Heart right ventricle (tissue), 16 donors: ENCODE data around the gene RBM20. TPM values are rescaled to one million over a fixed set of nuclear protein-coding genes. Genes with fewer than 3 reads are reported as not detected.
A peak's percentile ranks its signal among the peaks of the same experiment; 100 is the strongest.
"Not testable (repeated sequence)": the region's sequence is repeated elsewhere in the genome, so short reads cannot be mapped to it uniquely, and the experiment has no call there.

Experiments used
- ATAC-seq, 8 donors: fragments of 200-7000 bp; cut with Tn5 transposase; one replicate each; pipeline ENCODE4 v1.9.1; 2020; ENCODE audit warnings: mild to moderate bottlenecking in 8 of 8, moderate library complexity in 8 of 8, moderate number of reproducible peaks in 1 of 8
- DNase-seq, 2 donors: peaks; one replicate each; pipeline ENCODE4 v3.0.0-alpha.2; 2020
- H3K27ac ChIP-seq, 10 donors: fragments of 200-600 bp; sonication (generic) in 2 of 10; one replicate each; pipeline versions ENCODE4 v1.5.0 to v1.8.0; 2020 to 2022; ENCODE audit warnings: mild to moderate bottlenecking in 3 of 10
- H3K27me3 ChIP-seq, 7 donors: fragments of 200-600 bp; one replicate each; pipeline ENCODE4 v1.8.0; 2021 to 2022; ENCODE audit warnings: mild to moderate bottlenecking in 2 of 7
- H3K36me3 ChIP-seq, 9 donors: fragments of 200-600 bp; sonication (generic) in 1 of 9; one replicate each; pipeline versions ENCODE4 v1.5.0 to v1.8.0; 2020 to 2022; ENCODE audit warnings: mild to moderate bottlenecking in 2 of 9
- H3K4me1 ChIP-seq, 9 donors: fragments of 200-600 bp; sonication (generic) in 1 of 9; one replicate each; pipeline versions ENCODE4 v1.5.0 to v1.8.0; 2020 to 2022; ENCODE audit warnings: mild to moderate bottlenecking in 4 of 9
- H3K4me3 ChIP-seq, 10 donors: fragments of 200-600 bp; sonication (generic) in 2 of 10; one replicate each; pipeline versions ENCODE4 v1.5.0 to v1.8.0; 2020 to 2022; ENCODE audit warnings: mild to moderate bottlenecking in 7 of 10, moderate library complexity in 2 of 10
- H3K9me3 ChIP-seq, 11 donors: fragments of 200-600 bp in 10 of 11; sonication (generic) in 2 of 11; one replicate each; pipeline versions ENCODE4 v1.5.0 to v1.8.0; 2013 to 2022; ENCODE audit warnings: mild to moderate bottlenecking in 2 of 11, control low read depth in 1 of 11, moderate library complexity in 1 of 11
- WGBS, 2 donors: extraction: QIAGEN DNeasy Blood & Tissue Kit; methylation state at CpG; one replicate each; pipeline ENCODE4 v1.1.7; 2013; ENCODE audit warnings: inconsistent platforms in 1 of 2; 5-methylcytosine and 5-hydroxymethylcytosine counted together
- intact Hi-C, 10 donors: fragments of 100-400 bp; cut with DNase I; formaldehyde crosslinking; loops; one replicate each; pipeline versions ENCODE4 v1.11.1 to v1.14.2; 2022
- polyA plus RNA-seq, 2 donors: library from polyadenylated mRNA; stranded (reverse); fragments of 200-250 nt; gene quantifications; one replicate each; pipeline ENCODE4 v1.2.3, GENCODE V29; 2013
- total RNA-seq, 10 donors: library from RNA; stranded (reverse); fragmentation: NEBNext Ultra II Directional in 3 of 10; extraction: Animal tissue kit (Norgen Biotek cat#: 25700) in 3 of 10; gene quantifications; one replicate each; pipeline versions ENCODE4 v1.2.1 to v1.2.4, GENCODE V29; 2021 to 2023
- TF ChIP-seq, protein P1 (sequence below), 9 donors: fragments of 200-600 bp; sonication (generic) in 2 of 9; IDR thresholded peaks; one replicate each; pipeline versions ENCODE4 v1.5.0 to v1.8.0; 2021 to 2022; ENCODE audit warnings: antibody characterized with exemption in 9 of 9, mild to moderate bottlenecking in 5 of 9, moderate library complexity in 1 of 9
- donor health status: Arrhythmogenic right ventricular cardiomyopathy.
- donor health status: ischemic (EF 13 %, LVEDD 7.1; RV severe dilation, severe dysfunction).
- donor health status: healthy with polysubstance abuse.
- donor health status: DM: no; HTN: yes; CAD: no.
- donor health status: DM: no; HTN: no; CAD: no.
- donor health status: ischemic (EF 25% LVEDD 6.9; RV normal size, moderate dysfunction).
- donor health status: ischemic (EF 25% LVEDD 5.7; RV mildly dilated, moderate dysfunction).
- donor health status: healthy.
- donor health status: DM: yes; HTN: yes; CAD: no.
- donor health status: Ischemic cardiomyopathy.
- donor health status: ischemic (EF 35%, LVEDD 5.7; RV mildly dilated, moderate dysfunction).
- donor health status: nonischemic (EF 11% LVEDD 7.7; RV severe dilation, severe dysfunction).
- donor health status: DM: yes; HTN: yes; CAD: no.
- donor health status: PGD.
- donor health status: ischemic (EF 29% LVEDD 5.4; RV normal size, mild dysfunction).
- donor health status: nonischemic (EF 23%, LVEDD 6.1; RV moderate dilation, normal function).

The RBM20 gene
- total and polyA plus RNA-seq, 12 donors: 10.1 to 186 (median 134) TPM

DNA sequence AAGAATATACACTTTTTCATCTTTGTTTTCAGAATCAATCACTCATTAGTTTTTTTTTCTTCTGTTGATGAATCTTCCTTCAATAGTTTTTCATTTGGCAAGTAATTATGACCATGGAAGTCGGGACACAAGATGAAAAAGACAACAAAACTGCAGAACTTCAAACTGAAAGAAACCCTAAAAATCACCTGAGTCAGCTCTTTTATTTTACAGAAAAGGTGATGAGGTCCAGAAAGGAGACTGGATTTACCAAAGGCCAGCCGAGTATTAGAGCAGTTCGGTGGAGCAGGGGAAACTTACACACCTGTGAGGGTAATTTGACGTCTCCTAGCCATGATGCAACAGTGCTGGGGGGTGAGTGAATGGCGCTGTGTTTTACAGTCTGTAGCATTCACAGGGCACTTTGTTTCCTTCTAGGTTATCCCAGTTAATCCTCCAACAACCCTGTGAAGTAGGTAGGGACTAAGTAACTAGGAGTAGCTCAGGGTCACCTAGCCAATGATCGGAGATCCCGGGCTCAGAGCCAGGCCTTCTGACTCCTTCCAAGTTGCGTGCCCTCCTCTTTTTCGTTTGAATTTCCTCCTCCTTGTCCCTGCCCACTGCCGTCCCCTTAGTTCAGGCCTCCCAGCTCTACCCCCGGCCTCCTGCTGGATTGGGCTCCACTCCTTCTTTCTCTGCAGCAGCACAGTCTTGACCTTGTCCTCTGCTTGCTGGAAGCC, 14.0 kb downstream of the RBM20 start:
- peak in 5 of 8 donors; percentile 11 to 78 (median 24) for ATAC-seq
- TF ChIP-seq, protein P1, sequence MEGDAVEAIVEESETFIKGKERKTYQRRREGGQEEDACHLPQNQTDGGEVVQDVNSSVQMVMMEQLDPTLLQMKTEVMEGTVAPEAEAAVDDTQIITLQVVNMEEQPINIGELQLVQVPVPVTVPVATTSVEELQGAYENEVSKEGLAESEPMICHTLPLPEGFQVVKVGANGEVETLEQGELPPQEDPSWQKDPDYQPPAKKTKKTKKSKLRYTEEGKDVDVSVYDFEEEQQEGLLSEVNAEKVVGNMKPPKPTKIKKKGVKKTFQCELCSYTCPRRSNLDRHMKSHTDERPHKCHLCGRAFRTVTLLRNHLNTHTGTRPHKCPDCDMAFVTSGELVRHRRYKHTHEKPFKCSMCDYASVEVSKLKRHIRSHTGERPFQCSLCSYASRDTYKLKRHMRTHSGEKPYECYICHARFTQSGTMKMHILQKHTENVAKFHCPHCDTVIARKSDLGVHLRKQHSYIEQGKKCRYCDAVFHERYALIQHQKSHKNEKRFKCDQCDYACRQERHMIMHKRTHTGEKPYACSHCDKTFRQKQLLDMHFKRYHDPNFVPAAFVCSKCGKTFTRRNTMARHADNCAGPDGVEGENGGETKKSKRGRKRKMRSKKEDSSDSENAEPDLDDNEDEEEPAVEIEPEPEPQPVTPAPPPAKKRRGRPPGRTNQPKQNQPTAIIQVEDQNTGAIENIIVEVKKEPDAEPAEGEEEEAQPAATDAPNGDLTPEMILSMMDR (IDR thresholded peaks at IDR 0.05): no peak
- peaks cover 0 to 82% (median 37%) of the 10 kb centered on the region in 9 donors for H3K4me1 ChIP-seq
- no peaks in the 10 kb centered on the region for H3K36me3 ChIP-seq
- DNase-seq: no peak
- H3K27ac ChIP-seq: peak overlapping the region in 6 of 10 donors; percentile 11 to 66 (median 55)
- H3K27me3 ChIP-seq: peaks cover 0 to 14% (median 0%) of the 10 kb centered on the region in 7 donors
- 45 to 60% methylated on average over 11 of the region's 11 CpGs for WGBS, 2 donors
- H3K4me3 ChIP-seq: no peak overlapping the region
- H3K9me3 ChIP-seq: no peaks in the 10 kb centered on the region
- intact Hi-C loops: no loop called here

DNA sequence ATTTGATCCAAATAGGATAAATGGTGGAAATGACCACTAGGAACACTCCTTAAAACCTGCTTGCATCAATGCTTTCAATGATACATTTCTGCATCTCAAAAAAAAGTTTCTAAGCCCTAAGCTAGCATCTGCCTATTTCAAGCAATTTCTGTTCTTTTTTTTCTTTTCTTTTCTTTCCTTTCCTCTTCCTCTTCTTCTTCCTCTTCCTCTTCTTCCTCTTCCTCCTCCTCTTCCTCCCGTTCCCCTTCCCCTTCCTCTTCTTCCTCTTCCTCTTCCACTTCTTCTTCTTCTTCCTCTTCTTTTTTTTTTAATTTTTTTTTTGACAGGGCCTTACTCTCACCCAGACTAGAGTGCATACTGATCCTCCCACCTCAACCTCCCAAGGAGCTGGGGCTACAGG, 15.4 kb downstream of the RBM20 start:
- no peak for ATAC-seq
- peak overlapping the region in 2 of 10 donors; percentile 46 to 66 for H3K27ac ChIP-seq
- no peak for DNase-seq
- WGBS, 2 donors: 52 to 71% methylated on average over 1 of the region's 1 CpG
- H3K36me3 ChIP-seq: no peaks in the 10 kb centered on the region
- TF ChIP-seq, protein P1 (IDR thresholded peaks at IDR 0.05): no peak
- H3K4me3 ChIP-seq: no peak overlapping the region
- peaks cover 0 to 3% (median 0%) of the 10 kb centered on the region in 7 donors for H3K27me3 ChIP-seq
- no peaks in the 10 kb centered on the region for H3K9me3 ChIP-seq
- peaks cover 0 to 76% (median 34%) of the 10 kb centered on the region in 9 donors for H3K4me1 ChIP-seq
- intact Hi-C loops: no loop called here

DNA sequence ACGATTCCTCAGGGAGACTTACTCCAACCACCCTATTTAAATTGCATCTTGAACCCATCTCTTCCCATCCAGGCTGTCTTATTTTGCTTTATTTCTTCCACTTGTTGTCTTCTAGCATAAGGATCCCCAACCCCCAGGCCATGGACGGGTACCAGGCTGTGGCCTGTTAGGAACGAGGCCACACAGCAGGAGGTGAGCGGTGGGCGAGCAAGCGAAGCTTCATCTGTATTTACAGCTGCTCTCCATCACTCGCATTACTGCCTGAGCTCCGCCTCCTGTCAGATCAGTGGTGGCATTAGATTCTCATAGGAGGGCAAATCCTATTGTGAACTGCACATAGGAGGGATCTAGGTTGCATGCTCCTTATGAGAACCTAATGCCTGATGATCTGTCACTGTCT, 16.2 kb downstream of the RBM20 start:
- H3K4me3 ChIP-seq, H3K36me3 ChIP-seq, H3K27me3 ChIP-seq, ATAC-seq, intact Hi-C loops, DNase-seq, H3K9me3 ChIP-seq: not testable (repeated sequence)
- 48 to 66% methylated on average over 8 of the region's 8 CpGs for WGBS, 2 donors
- H3K27ac ChIP-seq: peak overlapping the region in 2 of 10 donors; percentile 13 to 46
- H3K4me1 ChIP-seq: peaks cover 0 to 76% (median 28%) of the 10 kb centered on the region in 9 donors

DNA sequence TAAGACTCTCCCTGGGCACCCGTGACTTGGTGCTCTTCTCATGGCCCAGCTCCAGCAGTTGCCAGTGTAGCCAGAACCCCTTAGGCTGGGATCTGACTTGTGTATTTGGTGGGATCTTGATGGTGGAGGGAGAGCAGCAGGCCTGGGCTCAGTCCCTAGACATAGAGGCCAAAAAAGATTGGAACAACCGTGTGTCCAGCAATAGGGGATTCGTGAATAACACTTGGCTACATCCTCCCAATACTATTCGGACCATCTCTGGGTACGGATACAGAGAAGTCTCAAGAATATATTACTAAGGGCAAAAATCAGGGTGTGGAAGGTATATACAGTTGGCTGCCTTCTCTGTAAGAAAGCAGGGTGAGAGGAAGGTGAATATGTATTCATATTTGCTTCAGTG, 17.2 kb downstream of the RBM20 start:
- DNase-seq: no peak
- Histone ChIP-seq H3K27ac (peak overlapping the region in 6 of 10 donors; percentile 13 to 62 (median 42)), H3K4me1 (peaks cover 0 to 77% (median 28%) of the 10 kb centered on the region in 9 donors), H3K9me3 (no peaks in the 10 kb centered on the region), H3K4me3 (no peak overlapping the region), H3K27me3 (no peaks in the 10 kb centered on the region), H3K36me3 (no peaks in the 10 kb centered on the region)
- 63 to 81% methylated on average over 5 of the region's 5 CpGs for WGBS, 2 donors
- ATAC-seq: peak in 1 of 8 donors; percentile 10
- intact Hi-C loops: no loop called here
- TF ChIP-seq, protein P1 (IDR thresholded peaks at IDR 0.05): no peak
